HCT116 (cell line): Measurements from ENCODE around the gene CCRL2. TPM values are rescaled to one million over a fixed set of nuclear protein-coding genes. Genes with fewer than 3 reads are reported as not detected.

ENCODE experiments used
- ATAC-seq: fragments of 200-7000 bp; cut with Tn5 transposase; 2 replicates; pipeline ENCODE4 v1.9.1; 2020; ENCODE audit warnings: mild to moderate bottlenecking, moderate library complexity
- BruUV-seq: library from RNA; stranded (reverse); fragments of 400-500 nt; replicated peaks from 2 replicates; lab custom pipeline; 2021; lab: Mats Ljungman, UMichigan
- CTCF ChIA-PET: fragments of 300-600 bp; sonication (Branson Sonifier 250); formaldehyde crosslinking; loops from one replicate; lab custom pipeline; 2021; ENCODE audit warnings: antibody characterized with exemption; lab: Charles Lee
- POLR2A ChIA-PET: fragments of 300-600, 350-600 bp; sonication (Branson Sonifier 250); formaldehyde crosslinking; loops from one replicate; lab custom pipeline; 2021; ENCODE audit warnings: antibody characterized with exemption; lab: Charles Lee
- RAD21 ChIA-PET, 2 experiments: fragments of 300-600 bp; sonication (Branson Sonifier 250); formaldehyde crosslinking; loops; one replicate each; lab custom pipeline; 2023; ENCODE audit warnings: low total read pairs in 2 of 2; ENCODE audit not compliant: uncharacterized antibody in 2 of 2, unreplicated experiment in 2 of 2, low non-redundant PET in 1 of 2; lab: Charles Lee
- DNase-seq: peaks from one replicate; pipeline ENCODE4 v3.0.0-alpha.2; 2010; ENCODE audit warnings: low read depth, low spot score
- H2AFZ ChIP-seq: fragments of 200-600 bp; shearing (Covaris generic), sonication (generic); 2 replicates; pipeline ENCODE4 v1.6.1; 2017; ENCODE audit warnings: low read depth, mixed run types, mixed read lengths, antibody characterized with exemption, low read length; ENCODE audit not compliant: poor library complexity, severe bottlenecking
- H3K27ac ChIP-seq: 2 replicates; pipeline ENCODE4 v1.5.1; 2012; ENCODE audit warnings: low read depth, low read length
- H3K27me3 ChIP-seq: fragments of 200-600 bp; sonication (generic); 2 replicates; pipeline ENCODE4 v1.6.1; 2016; ENCODE audit warnings: mixed run types, low read length, mixed read lengths; ENCODE audit not compliant: insufficient read depth
- H3K36me3 ChIP-seq, 2 experiments: fragments of 200-500 bp in 1 of 2; fragments of 200-600 bp in 1 of 2; sonication (Bioruptor generic) in 1 of 2; sonication (generic) in 1 of 2; 2 replicates each; pipeline versions ENCODE4 v1.5.1 to v1.6.1; 2014 to 2016; ENCODE audit warnings: low read length in 2 of 2, inconsistent platforms in 1 of 2, mixed read lengths in 1 of 2, mixed run types in 1 of 2; ENCODE audit not compliant: insufficient read depth in 2 of 2, control insufficient read depth in 1 of 2
- H3K4me1 ChIP-seq, 2 experiments: fragments of 200-600 bp in 1 of 2; sonication (generic) in 1 of 2; 2 replicates each; pipeline versions ENCODE4 v1.5.1 to v1.6.1; 2012 to 2017; ENCODE audit warnings: low read length in 2 of 2, inconsistent platforms in 1 of 2, mild to moderate bottlenecking in 1 of 2, mixed read lengths in 1 of 2, mixed run types in 1 of 2, moderate library complexity in 1 of 2; ENCODE audit not compliant: insufficient read depth in 2 of 2, control insufficient read depth in 1 of 2
- H3K4me2 ChIP-seq: fragments of 200-600 bp; sonication (generic); 2 replicates; pipeline ENCODE4 v1.6.1; 2017; ENCODE audit warnings: mixed run types, low read length, mixed read lengths
- H3K4me3 ChIP-seq, 2 experiments: fragments of 200-600 bp in 1 of 2; sonication (generic) in 1 of 2; replicated peaks in 1 of 2; 2 replicates each; pipeline ENCODE4 v1.5.1; 2011 to 2016; ENCODE audit warnings: low read length in 2 of 2, control low read depth in 1 of 2, low read depth in 1 of 2, mild to moderate bottlenecking in 1 of 2, mixed read lengths in 1 of 2, mixed run types in 1 of 2
- H3K79me2 ChIP-seq: fragments of 200-600 bp; sonication (generic); 2 replicates; pipeline ENCODE4 v1.6.1; 2017; ENCODE audit warnings: mild to moderate bottlenecking, mixed run types, low read length, moderate library complexity, mixed read lengths; ENCODE audit not compliant: insufficient read depth
- H3K9ac ChIP-seq: fragments of 200-600 bp; sonication (generic); 2 replicates; pipeline ENCODE4 v1.6.1; 2016; ENCODE audit warnings: low read length, mixed read lengths
- H3K9me2 ChIP-seq: fragments of 200-600 bp; sonication (generic), shearing (Covaris generic); 2 replicates; pipeline ENCODE4 v1.6.1; 2017; ENCODE audit warnings: mixed run types, mild to moderate bottlenecking, moderate library complexity; ENCODE audit not compliant: insufficient read depth
- H3K9me3 ChIP-seq, 2 experiments: fragments of 200-500 bp in 1 of 2; fragments of 200-600 bp in 1 of 2; sonication (Bioruptor generic) in 1 of 2; sonication (generic) in 1 of 2; 2 replicates each; pipeline ENCODE4 v1.6.1; 2014 to 2017; ENCODE audit warnings: low read length in 2 of 2, mixed read lengths in 2 of 2, inconsistent platforms in 1 of 2, low read depth in 1 of 2, mild to moderate bottlenecking in 1 of 2, mixed run types in 1 of 2, moderate library complexity in 1 of 2; ENCODE audit not compliant: control insufficient read depth in 1 of 2, insufficient read depth in 1 of 2
- H4K20me1 ChIP-seq: fragments of 200-600 bp; sonication (generic), shearing (Covaris generic); 2 replicates; pipeline ENCODE4 v1.6.1; 2017; ENCODE audit warnings: mixed run types, mild to moderate bottlenecking, moderate library complexity; ENCODE audit not compliant: insufficient read depth
- ATF3 ChIP-seq: IDR thresholded peaks from 2 replicates; pipeline ENCODE4 v1.6.1; 2012
- EGR1 ChIP-seq: IDR thresholded peaks from 2 replicates; pipeline ENCODE4 v1.6.1; 2012; ENCODE audit warnings: low read depth
- ELF1 ChIP-seq: IDR thresholded peaks from 2 replicates; pipeline ENCODE4 v1.6.1; 2012; ENCODE audit warnings: low read depth, borderline replicate concordance
- EZH2phosphoT487 ChIP-seq: fragments of 200-600 bp; IDR thresholded peaks from 2 replicates; pipeline ENCODE4 v1.6.1; 2018; ENCODE audit warnings: antibody characterized with exemption, borderline replicate concordance
- FOSL1 ChIP-seq: IDR thresholded peaks from 2 replicates; pipeline ENCODE4 v1.6.1; 2012; ENCODE audit warnings: low read depth
- JUND ChIP-seq: IDR thresholded peaks from 2 replicates; pipeline ENCODE4 v1.6.1; 2012
- RAD21 ChIP-seq: IDR thresholded peaks from 2 replicates; pipeline ENCODE4 v1.6.1; 2012; ENCODE audit warnings: low read depth, mild to moderate bottlenecking
- SIN3A ChIP-seq: IDR thresholded peaks from 2 replicates; pipeline ENCODE4 v1.6.1; 2012; ENCODE audit warnings: low read depth
- SRF ChIP-seq: IDR thresholded peaks from 2 replicates; pipeline ENCODE4 v1.6.1; 2012; ENCODE audit warnings: low read depth
- TCF7L2 ChIP-seq: IDR thresholded peaks from 2 replicates; pipeline ENCODE4 v1.7.0; 2011; ENCODE audit warnings: borderline replicate concordance, inconsistent platforms; ENCODE audit not compliant: insufficient read depth, insufficient read length; ENCODE audit errors: extremely low read depth
- YY1 ChIP-seq: IDR thresholded peaks from 2 replicates; pipeline ENCODE4 v1.6.1; 2011; ENCODE audit warnings: low read length, low read depth, moderate library complexity, mild to moderate bottlenecking; ENCODE audit not compliant: insufficient replicate concordance; ENCODE audit errors: extremely low read depth
- ZFX ChIP-seq: fragments of 450-650 bp; IDR thresholded peaks from 2 replicates; pipeline ENCODE4 v1.6.1; 2017
- ZNF274 ChIP-seq: fragments of 200-500 bp; sonication (Bioruptor generic); IDR thresholded peaks from 2 replicates; pipeline ENCODE4 v1.6.1; 2014; ENCODE audit warnings: mild to moderate bottlenecking, low read depth, low read length, inconsistent platforms
- intact Hi-C: fragments of 100-400 bp; cut with micrococcal nuclease; formaldehyde crosslinking; loops from 2 replicates; pipeline ENCODE4 v1.10.0; 2022
- total RNA-seq: library from RNA; stranded (reverse); gene quantifications from one replicate; pipeline ENCODE4 v1.2.1, GENCODE V29; 2021; ENCODE audit not compliant: unreplicated experiment
- TF ChIP-seq, protein P1 (sequence below), 3 experiments: fragments of 200-600 bp in 1 of 3; sonication (generic) in 1 of 3; IDR thresholded peaks in 2 of 3; conservative IDR thresholded peaks in 1 of 3; 2 replicates each; pipeline ENCODE4 v1.5.1; 2012 to 2017; ENCODE audit warnings: low read depth in 2 of 3, low read length in 2 of 3, antibody characterized with exemption in 1 of 3, borderline replicate concordance in 1 of 3, control low read depth in 1 of 3, mild to moderate bottlenecking in 1 of 3, mixed read lengths in 1 of 3, mixed run types in 1 of 3, moderate library complexity in 1 of 3; ENCODE audit not compliant: insufficient read depth in 1 of 3

Gene CCRL2
- total RNA-seq, 1 experiment from 2014 or later = not detected

DNA sequence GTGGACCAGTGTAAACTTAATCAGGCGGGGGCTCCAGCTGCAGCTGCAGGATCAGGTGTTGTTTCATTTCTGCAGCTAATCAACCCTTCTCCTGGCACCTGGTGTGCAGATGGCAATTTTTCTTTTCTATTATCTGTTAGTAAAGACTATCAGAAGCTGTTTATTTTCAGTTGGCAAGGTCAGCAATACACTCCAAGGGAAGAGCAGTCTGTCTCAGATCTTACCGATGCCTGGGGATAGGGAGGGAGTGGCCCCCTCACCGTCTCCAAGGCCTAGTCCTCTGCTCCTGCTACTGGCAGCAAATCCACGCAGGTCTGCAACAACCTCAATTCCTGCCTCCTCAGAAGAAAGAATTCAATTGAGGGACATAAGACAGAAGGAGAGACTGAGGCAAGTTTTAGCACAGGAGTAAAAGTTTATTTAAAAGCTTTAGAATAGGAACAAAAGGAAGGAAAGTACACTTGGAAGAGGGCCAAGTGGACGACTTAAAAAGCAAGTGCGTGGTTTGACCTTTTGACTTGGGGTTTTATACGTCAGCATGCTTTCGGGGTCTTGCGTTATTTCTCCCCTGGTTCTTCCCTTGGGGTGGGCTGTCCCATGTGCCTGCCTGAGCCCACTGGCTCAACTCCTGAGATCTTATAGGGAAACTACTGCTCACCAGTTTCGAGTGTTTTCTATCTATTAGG, 9.2 kb downstream of the CCRL2 start:
- CTCF ChIA-PET = no interaction called here
- Histone ChIP-seq H3K4me2 (no peak overlapping the region), H4K20me1 (no peaks in the 10 kb centered on the region), H3K27me3 (no peaks in the 10 kb centered on the region), H3K9ac (no peak overlapping the region), H3K4me3 (no peak overlapping the region), H2AFZ (no peak overlapping the region), H3K4me1 (no peaks in the 10 kb centered on the region), H3K36me3 (no peaks in the 10 kb centered on the region), H3K79me2 (no peaks in the 10 kb centered on the region), H3K27ac (no peak overlapping the region), H3K9me2 (no peaks in the 10 kb centered on the region), H3K9me3 (no peaks in the 10 kb centered on the region)
- POLR2A ChIA-PET = no interaction called here
- no TSS peak for BruUV-seq
- DNase-seq (no peak), ATAC-seq (no peak)
- no peak for TF ChIP-seq TCF7L2
- TF ChIP-seq ZNF274 = no peak
- TF ChIP-seq EGR1 = no peak
- no peak for TF ChIP-seq ELF1
- RAD21 ChIA-PET = no interaction called here
- intact Hi-C loops = no loop called here

DNA sequence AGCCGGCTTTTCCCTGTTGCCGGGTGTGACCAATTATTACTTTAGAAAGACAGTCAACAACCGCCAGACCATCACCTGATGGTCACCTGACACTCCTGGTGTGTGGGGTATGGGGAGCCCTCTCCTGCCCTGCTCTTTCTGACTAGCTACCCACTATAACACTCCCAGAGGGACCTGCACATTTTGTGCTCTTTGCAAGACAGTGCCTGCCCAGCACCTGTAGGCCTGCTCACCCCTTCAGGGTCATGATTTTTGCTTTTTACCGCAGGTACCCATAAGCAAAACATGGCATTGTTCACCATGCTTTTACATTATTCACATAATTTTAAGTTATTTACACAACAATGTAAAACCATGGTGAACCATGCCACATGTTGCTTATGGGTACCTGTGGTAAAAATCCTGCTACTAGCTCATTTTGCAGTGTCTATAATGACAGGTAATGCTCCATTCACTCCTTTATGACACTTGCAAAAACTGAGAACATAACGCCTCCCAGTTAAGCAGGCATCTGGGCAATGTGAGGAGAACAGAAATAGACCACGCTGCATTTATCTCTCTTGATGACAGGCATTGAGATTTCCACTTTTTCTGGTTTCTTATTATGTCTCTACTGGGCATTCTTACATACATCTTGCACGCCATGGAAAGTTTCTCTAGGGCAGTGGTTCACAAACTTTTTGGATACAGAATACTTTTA, 9.9 kb downstream of the CCRL2 start:
- ChIA-PET RAD21 (no interaction called here), POLR2A (no interaction called here), CTCF (no interaction called here)
- Histone ChIP-seq H3K79me2 (no peaks in the 10 kb centered on the region), H3K27me3 (no peaks in the 10 kb centered on the region), H4K20me1 (no peaks in the 10 kb centered on the region), H3K4me1 (no peaks in the 10 kb centered on the region), H3K9me2 (no peaks in the 10 kb centered on the region), H3K9me3 (no peaks in the 10 kb centered on the region), H3K27ac (no peak overlapping the region), H2AFZ (no peak overlapping the region), H3K4me2 (no peak overlapping the region), H3K36me3 (no peaks in the 10 kb centered on the region), H3K9ac (no peak overlapping the region), H3K4me3 (no peak overlapping the region)
- DNase-seq = no peak
- no TSS peak for BruUV-seq
- intact Hi-C loops = no loop called here
- no peak for ATAC-seq
- TF ChIP-seq FOSL1 (no peak), SIN3A (no peak), SRF (no peak), EZH2phosphoT487 (no peak), YY1 (no peak), ATF3 (no peak), ELF1 (no peak), EGR1 (no peak), RAD21 (no peak), TCF7L2 (no peak), JUND (no peak), ZFX (no peak)
- TF ChIP-seq, protein P1, sequence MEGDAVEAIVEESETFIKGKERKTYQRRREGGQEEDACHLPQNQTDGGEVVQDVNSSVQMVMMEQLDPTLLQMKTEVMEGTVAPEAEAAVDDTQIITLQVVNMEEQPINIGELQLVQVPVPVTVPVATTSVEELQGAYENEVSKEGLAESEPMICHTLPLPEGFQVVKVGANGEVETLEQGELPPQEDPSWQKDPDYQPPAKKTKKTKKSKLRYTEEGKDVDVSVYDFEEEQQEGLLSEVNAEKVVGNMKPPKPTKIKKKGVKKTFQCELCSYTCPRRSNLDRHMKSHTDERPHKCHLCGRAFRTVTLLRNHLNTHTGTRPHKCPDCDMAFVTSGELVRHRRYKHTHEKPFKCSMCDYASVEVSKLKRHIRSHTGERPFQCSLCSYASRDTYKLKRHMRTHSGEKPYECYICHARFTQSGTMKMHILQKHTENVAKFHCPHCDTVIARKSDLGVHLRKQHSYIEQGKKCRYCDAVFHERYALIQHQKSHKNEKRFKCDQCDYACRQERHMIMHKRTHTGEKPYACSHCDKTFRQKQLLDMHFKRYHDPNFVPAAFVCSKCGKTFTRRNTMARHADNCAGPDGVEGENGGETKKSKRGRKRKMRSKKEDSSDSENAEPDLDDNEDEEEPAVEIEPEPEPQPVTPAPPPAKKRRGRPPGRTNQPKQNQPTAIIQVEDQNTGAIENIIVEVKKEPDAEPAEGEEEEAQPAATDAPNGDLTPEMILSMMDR (IDR thresholded peaks at IDR 0.05 in 2 of 3, conservative IDR thresholded peaks at IDR 0.05 in 1 of 3; ENCODE audit: borderline replicate concordance in 1 of 3, insufficient read depth in 1 of 3, low read depth in 2 of 3, low read length in 2 of 3) = no peak
